ENCODE results near the gene HEMGN.

GRCh38 chr9:97934321-97935115, 3.5 kb downstream of the HEMGN start:
- TF ChIP-seq CTCF (conservative IDR thresholded peaks at IDR 0.05) = no peak
- TF ChIP-seq ZFX (IDR thresholded peaks at IDR 0.05) = no peak
